ENCODE data around the gene CUX1. TPM values are rescaled to one million over a fixed set of nuclear protein-coding genes. Genes with fewer than 3 reads are reported as not detected.

Gene CUX1
- total RNA-seq, 1 experiment from 2014 or later = 53.5 TPM

GRCh38 chr7:101824440-101824839 is 7.0 kb downstream of the CUX1 start:
- H3K27me3 Mint-ChIP-seq (ENCODE audit: low read depth) = no peaks in the 10 kb centered on the region
- Histone ChIP-seq H4K5ac (ENCODE audit: insufficient read length, low read depth, low read length) (no peak overlapping the region), H2AK5ac (ENCODE audit: insufficient read length, low read length) (no peak overlapping the region)

More at GRCh38 chr7:101824440-101824839, 7.0 kb downstream of the CUX1 start:
- Histone ChIP-seq H4K91ac (ENCODE audit: insufficient read length, low read depth, low read length) (no peak overlapping the region), H2BK15ac (ENCODE audit: low read depth, low read length) (no peak overlapping the region), H3K27ac (ENCODE audit: insufficient read length, low read depth, low read length) (no peak overlapping the region), H3K56ac (ENCODE audit: insufficient read length, low read depth, low read length) (no peak overlapping the region), H4K8ac (replicated peaks; ENCODE audit: insufficient read length, low read depth, low read length) (no peak overlapping the region), H3K79me1 (ENCODE audit: insufficient read depth, low read depth, low read length, poor library complexity, severe bottlenecking) (peaks cover 7% of the 10 kb centered on the region), H3K79me2 (ENCODE audit: insufficient read depth, low read length) (peaks cover 66% of the 10 kb centered on the region; the same call in 1 of the 2 replicates), H3K14ac (ENCODE audit: insufficient read depth, low read length) (no peak overlapping the region), H2BK120ac (ENCODE audit: low read depth, low read length, poor library complexity, severe bottlenecking) (no peak overlapping the region), H2BK5ac (ENCODE audit: insufficient read length, low read length) (no peak overlapping the region), H3K18ac (ENCODE audit: insufficient read length, low read depth, low read length) (no peak overlapping the region), H2AFZ (ENCODE audit: low read length) (no peak overlapping the region), H2BK12ac (ENCODE audit: insufficient read length, low read depth, low read length) (no peak overlapping the region), H3K4ac (ENCODE audit: low read depth, low read length) (no peak overlapping the region), H3K4me1 (ENCODE audit: insufficient read depth, low read length) (peaks cover 6% of the 10 kb centered on the region), H3K23me2 (ENCODE audit: insufficient read length, low read depth, low read length, poor library complexity, severe bottlenecking) (no peaks in the 10 kb centered on the region), H3K9ac (ENCODE audit: extremely low read depth, insufficient read length, low read length) (no peak overlapping the region), H3K4me2 (ENCODE audit: insufficient read depth, insufficient read length, low read length) (no peak overlapping the region), H2BK20ac (ENCODE audit: low read depth, low read length, poor library complexity, severe bottlenecking) (no peak overlapping the region), H3K9me3 (ENCODE audit: control insufficient read depth, low read depth, low read length) (no peaks in the 10 kb centered on the region), H4K20me1 (ENCODE audit: control insufficient read depth, insufficient read depth, insufficient read length) (peaks cover 3% of the 10 kb centered on the region), H3K27me3 (ENCODE audit: insufficient read depth, low read length) (no peaks in the 10 kb centered on the region), H3T11ph (ENCODE audit: low read length) (no peak overlapping the region), H3K23ac (ENCODE audit: insufficient read length, low read depth, low read length) (no peak overlapping the region)
- WGBS (ENCODE audit: extremely low coverage, insufficient read length, low lambda C conversion rate) = no CpG with 5 or more reads among the region's 8 CpGs
- TF ChIP-seq, protein P1, sequence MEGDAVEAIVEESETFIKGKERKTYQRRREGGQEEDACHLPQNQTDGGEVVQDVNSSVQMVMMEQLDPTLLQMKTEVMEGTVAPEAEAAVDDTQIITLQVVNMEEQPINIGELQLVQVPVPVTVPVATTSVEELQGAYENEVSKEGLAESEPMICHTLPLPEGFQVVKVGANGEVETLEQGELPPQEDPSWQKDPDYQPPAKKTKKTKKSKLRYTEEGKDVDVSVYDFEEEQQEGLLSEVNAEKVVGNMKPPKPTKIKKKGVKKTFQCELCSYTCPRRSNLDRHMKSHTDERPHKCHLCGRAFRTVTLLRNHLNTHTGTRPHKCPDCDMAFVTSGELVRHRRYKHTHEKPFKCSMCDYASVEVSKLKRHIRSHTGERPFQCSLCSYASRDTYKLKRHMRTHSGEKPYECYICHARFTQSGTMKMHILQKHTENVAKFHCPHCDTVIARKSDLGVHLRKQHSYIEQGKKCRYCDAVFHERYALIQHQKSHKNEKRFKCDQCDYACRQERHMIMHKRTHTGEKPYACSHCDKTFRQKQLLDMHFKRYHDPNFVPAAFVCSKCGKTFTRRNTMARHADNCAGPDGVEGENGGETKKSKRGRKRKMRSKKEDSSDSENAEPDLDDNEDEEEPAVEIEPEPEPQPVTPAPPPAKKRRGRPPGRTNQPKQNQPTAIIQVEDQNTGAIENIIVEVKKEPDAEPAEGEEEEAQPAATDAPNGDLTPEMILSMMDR (conservative IDR thresholded peaks at IDR 0.05) = no peak
- no peak overlapping the region; a peak in 1 of 7 replicates for H3K27ac Mint-ChIP-seq
- no peaks in the 10 kb centered on the region for H3K9me3 Mint-ChIP-seq
- H3K4me3 Mint-ChIP-seq = no peak overlapping the region
- peaks cover 1 to 6% (median 5%) of the 10 kb centered on the region in 3 experiments; a peak in 5 of 7 replicates for H3K36me3 Mint-ChIP-seq (ENCODE audit: insufficient read depth in 1 of 3, low read depth in 3 of 3)
- peaks cover 64 to 72% of the 10 kb centered on the region in 2 experiments for H3K4me1 Mint-ChIP-seq
- DNase-seq = no peak

Measured in H9 (cell line).